Measurements from ENCODE around the gene STC2. TPM values are rescaled to one million over a fixed set of nuclear protein-coding genes. Genes with fewer than 3 reads are reported as not detected.

The STC2 gene
- total RNA-seq, 1 donor from 2014 or later = 2.0 TPM

DNA sequence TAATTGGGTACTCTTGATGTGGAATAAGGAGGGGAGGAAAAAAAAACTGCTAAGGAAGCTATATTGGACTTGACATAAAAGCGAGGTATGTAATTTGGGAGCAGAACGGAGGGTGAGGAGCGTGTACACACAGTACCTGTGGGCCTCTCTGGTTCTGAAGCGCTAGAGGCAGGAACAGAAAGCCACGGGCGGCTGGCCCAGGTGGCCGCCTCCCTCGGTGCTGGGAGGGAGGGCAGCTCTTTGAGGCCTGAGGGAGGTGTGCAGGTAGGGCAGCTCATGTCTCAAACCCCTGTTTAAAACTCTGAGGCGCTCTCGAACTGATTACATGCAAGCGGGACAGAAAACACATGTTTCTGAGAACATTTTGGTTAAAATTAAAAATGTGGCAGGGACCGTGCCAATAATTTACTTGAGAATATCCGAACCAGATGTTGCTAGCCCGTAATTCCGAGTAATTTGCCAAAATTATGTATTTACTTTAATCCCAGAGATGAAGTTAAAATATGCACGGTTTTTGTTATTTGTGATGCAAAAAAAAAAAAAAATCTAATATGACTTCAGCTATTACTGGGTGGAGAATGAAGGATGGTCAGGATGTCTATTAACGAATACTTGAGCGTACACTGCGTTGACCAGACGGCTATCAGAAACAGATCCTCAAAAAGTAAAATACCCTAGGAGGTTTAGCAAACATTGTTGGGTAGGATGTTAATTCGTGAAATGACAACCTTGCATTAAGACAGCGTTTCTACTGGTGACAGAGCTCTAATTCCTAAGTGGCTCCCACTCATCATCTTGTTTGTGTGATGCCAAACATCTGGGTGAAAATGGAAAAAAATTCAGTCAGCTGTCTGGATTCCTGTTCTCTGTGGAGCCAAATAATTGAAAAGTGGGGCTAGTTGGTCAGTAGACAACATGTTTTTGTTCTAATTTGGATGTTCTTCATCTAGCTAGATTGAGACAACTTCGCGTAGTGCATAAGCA lies 24.4 kb upstream of the STC2 start:
- intact Hi-C loops (cut with DNase I) = no loop called here
- DNase-seq (ENCODE audit: low spot score in 2 of 2) = no peak
- no peak for TF ChIP-seq CTCF (IDR thresholded peaks at IDR 0.05)
- Histone ChIP-seq H3K36me3 (no peaks in the 10 kb centered on the region), H3K4me3 (no peak overlapping the region), H3K4me1 (no peaks in the 10 kb centered on the region), H3K27me3 (no peaks in the 10 kb centered on the region), H3K27ac (no peak overlapping the region), H3K9me3 (no peaks in the 10 kb centered on the region)

DNA sequence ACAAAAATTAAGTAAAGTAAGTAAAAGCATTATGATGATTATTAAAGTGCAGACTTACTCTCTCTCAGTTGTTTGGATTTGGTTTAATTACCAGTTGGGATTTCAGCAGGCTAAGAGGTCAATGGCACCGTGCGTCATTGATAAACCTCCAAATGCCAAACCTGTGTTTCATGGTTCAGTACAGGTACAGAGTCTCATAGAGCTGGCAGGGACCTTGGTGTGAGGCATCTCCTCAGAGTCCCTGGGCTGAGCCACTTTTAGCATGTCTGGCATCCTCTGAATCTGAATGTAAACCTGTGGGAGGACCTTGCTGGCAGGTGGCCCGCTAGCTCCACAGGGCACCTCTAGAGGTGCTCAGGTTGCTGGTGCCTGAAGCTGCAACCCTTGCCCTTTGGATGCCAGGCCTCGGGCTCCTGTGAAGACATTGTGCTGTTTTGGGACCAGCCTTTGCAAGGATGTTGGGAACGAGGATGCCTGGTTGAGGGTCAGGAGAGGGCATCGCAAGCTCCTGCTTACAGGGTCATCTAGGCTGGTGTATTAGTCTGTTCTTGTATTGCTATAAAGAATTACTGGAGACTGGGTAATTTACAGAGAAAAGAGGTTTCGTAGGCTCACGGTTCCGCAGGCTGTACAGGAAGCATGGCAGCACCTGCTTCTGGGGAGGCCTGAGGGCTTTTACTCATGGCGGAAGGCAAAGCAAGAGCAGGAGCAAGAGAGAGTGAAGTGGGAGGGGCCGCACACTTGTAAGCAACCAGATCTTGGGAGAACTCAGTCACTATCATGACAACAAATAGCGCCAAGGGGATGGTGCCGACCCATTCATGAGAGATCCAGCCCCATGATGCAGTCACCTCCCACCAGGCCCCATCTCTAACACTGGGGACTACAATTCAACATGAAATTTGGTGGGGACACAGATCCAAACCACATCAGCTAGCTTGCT lies 14.9 kb upstream of the STC2 start:
- H3K27me3 ChIP-seq = no peaks in the 10 kb centered on the region
- no peaks in the 10 kb centered on the region for H3K4me1 ChIP-seq
- intact Hi-C loops (cut with DNase I) = no loop called here
- H3K36me3 ChIP-seq = no peaks in the 10 kb centered on the region
- no peak for TF ChIP-seq CTCF (IDR thresholded peaks at IDR 0.05)
- no peak overlapping the region for H3K4me3 ChIP-seq
- H3K9me3 ChIP-seq = no peaks in the 10 kb centered on the region
- no peak overlapping the region for H3K27ac ChIP-seq
- no peak for DNase-seq (ENCODE audit: low spot score in 2 of 2)

DNA sequence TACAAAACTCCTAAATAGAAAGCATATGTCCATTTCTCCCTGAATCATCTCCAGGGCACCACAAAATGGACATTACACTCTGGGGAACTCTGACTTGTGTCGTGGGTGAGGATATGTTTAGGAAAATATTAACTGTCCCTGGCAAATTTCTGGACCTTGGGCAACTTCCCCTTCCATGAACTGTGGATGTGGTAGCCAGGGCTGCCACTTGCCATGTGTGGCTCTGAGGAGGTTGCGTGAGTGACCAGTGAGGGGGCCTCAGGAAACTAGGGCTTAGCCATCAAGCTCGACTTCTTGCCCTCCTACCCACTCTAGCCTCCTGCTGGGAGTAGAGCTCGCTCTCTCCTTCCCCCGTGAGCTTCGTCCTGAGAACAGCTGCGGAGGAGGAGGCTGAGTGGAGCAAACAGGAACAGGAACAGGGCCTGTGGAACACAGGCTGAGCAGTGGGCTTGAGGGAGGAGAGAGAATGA lies 13.8 kb upstream of the STC2 start:
- Histone ChIP-seq H3K27ac (no peak overlapping the region), H3K4me1 (no peaks in the 10 kb centered on the region), H3K9me3 (no peaks in the 10 kb centered on the region), H3K27me3 (no peaks in the 10 kb centered on the region), H3K36me3 (no peaks in the 10 kb centered on the region), H3K4me3 (no peak overlapping the region)
- no peak for DNase-seq (ENCODE audit: low spot score in 2 of 2)
- intact Hi-C loops (cut with DNase I) = no loop called here
- no peak for TF ChIP-seq CTCF (IDR thresholded peaks at IDR 0.05)

DNA sequence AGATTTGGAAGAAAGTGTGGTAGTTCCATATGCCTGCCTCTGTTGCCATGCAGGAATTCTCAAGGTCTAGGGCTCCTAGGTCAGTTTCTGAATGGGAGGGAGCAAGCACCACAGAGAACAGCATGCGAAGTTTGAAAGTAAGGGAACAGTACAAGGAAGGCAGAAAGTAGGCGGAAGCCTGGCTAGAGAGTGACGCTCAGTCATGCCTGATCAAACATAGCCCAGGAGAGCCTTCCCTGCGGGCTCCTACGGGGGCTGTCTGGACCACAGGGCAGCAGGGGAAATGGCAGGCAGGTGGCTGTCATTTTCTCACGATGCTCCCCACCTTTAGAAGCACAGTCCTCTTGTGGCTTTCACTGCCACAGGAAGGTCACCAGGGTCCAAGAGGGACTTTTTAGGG lies 12.8 kb upstream of the STC2 start:
- Histone ChIP-seq H3K4me3 (no peak overlapping the region), H3K27me3 (no peaks in the 10 kb centered on the region), H3K36me3 (no peaks in the 10 kb centered on the region), H3K27ac (no peak overlapping the region), H3K4me1 (no peaks in the 10 kb centered on the region), H3K9me3 (no peaks in the 10 kb centered on the region)
- intact Hi-C loops (cut with DNase I) = no loop called here
- no peak for DNase-seq (ENCODE audit: low spot score in 2 of 2)
- no peak for TF ChIP-seq CTCF (IDR thresholded peaks at IDR 0.05)

DNA sequence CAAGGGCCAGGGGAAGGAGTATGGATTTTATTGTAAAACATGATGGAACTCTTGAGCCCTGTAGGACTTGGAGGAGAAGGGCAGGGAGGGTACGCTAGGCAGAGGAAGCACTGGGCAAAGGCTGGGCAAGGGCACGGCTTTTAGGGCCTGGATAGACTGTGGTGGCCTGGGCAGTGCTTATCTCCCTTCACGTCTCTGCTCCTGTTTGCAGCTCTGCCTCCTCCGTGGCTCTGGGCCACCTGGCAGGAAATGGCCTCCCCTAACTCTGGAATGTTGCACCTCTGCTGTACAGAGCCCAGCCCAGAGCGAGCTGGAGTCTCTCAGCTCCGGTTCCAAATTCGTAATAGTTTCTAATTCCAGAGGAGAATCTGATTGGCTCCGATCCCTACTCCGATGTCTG lies 12.2 kb upstream of the STC2 start:
- H3K27ac ChIP-seq = no peak overlapping the region
- intact Hi-C loops (cut with DNase I) = no loop called here
- no peak for TF ChIP-seq CTCF (IDR thresholded peaks at IDR 0.05)
- H3K36me3 ChIP-seq = no peaks in the 10 kb centered on the region
- H3K4me1 ChIP-seq = no peaks in the 10 kb centered on the region
- no peaks in the 10 kb centered on the region for H3K27me3 ChIP-seq
- H3K9me3 ChIP-seq = no peaks in the 10 kb centered on the region
- no peak overlapping the region for H3K4me3 ChIP-seq
- DNase-seq (ENCODE audit: low spot score in 2 of 2) = no peak
